Measurements from ENCODE around the gene THTPA. TPM values are rescaled to one million over a fixed set of nuclear protein-coding genes. Genes with fewer than 3 reads are reported as not detected.

Gene THTPA
- total and polyA plus RNA-seq, 2 of the 13 experiments (the other 11 are each of a cell fraction or from before 2014, with no cell fraction given) = 7.4 to 8.7 TPM

- TF ChIP-seq ZNF10 (CRISPR knock-in tag; IDR thresholded peaks at IDR 0.05; ENCODE audit: borderline replicate concordance, low read depth) = peak; percentile 95; the same call in 1 of the 2 replicates
- TF ChIP-seq NFE2L2 (IDR thresholded peaks at IDR 0.05; ENCODE audit: low read length) = no peak; the same call in 1 of the 2 replicates
- TF ChIP-seq ZBTB43 (CRISPR knock-in tag; conservative IDR thresholded peaks at IDR 0.05) = peak; percentile 94
- no peak for TF ChIP-seq SP1 (IDR thresholded peaks at IDR 0.05)
- peak; percentile 64 for TF ChIP-seq SP1 (CRISPR knock-in tag; IDR thresholded peaks at IDR 0.05)
- peak; percentile 77 for TF ChIP-seq CENPT (CRISPR knock-in tag; IDR thresholded peaks at IDR 0.05; ENCODE audit: low read depth)
- peak; percentile 96 for TF ChIP-seq GATAD1 (CRISPR knock-in tag; IDR thresholded peaks at IDR 0.05)
- no peak for TF ChIP-seq FOXK2 (IDR thresholded peaks at IDR 0.05)
- no peak; the same call in 1 of the 2 replicates for TF ChIP-seq HNF4G (IDR thresholded peaks at IDR 0.05; ENCODE audit: borderline replicate concordance, low read depth, low read length)
- peak; percentile 94 for TF ChIP-seq HNF4G (CRISPR knock-in tag; IDR thresholded peaks at IDR 0.05; ENCODE audit: borderline replicate concordance, low read depth)
- no peak for TF ChIP-seq ZNF234 (CRISPR knock-in tag; conservative IDR thresholded peaks at IDR 0.05)
- peak; percentile 89 for TF ChIP-seq TEAD3 (CRISPR knock-in tag; optimal IDR thresholded peaks at IDR 0.05; ENCODE audit: borderline replicate concordance)
- peak; percentile 95 for TF ChIP-seq NR2C2 (CRISPR knock-in tag; IDR thresholded peaks at IDR 0.05; ENCODE audit: borderline replicate concordance)
- TF ChIP-seq REPIN1 (CRISPR knock-in tag; IDR thresholded peaks at IDR 0.05; ENCODE audit: borderline replicate concordance, low read depth) = peak; percentile 100
- TF ChIP-seq DPF2 (CRISPR knock-in tag; IDR thresholded peaks at IDR 0.05; ENCODE audit: borderline replicate concordance, low read depth) = 0 out of 2 replicates have a peak, but pooled peaks have one; percentile 11
- TF ChIP-seq ZNF772 (CRISPR knock-in tag; IDR thresholded peaks at IDR 0.05) = peak; percentile 100
- peak; percentile 98 for TF ChIP-seq ZFP37 (CRISPR knock-in tag; IDR thresholded peaks at IDR 0.05; ENCODE audit: borderline replicate concordance)
- TF ChIP-seq HDAC1 (CRISPR knock-in tag; IDR thresholded peaks at IDR 0.05) = peak; percentile 100
- no peak for TF ChIP-seq ARNT (IDR thresholded peaks at IDR 0.05)
- TF ChIP-seq ZBTB14 (CRISPR knock-in tag; IDR thresholded peaks at IDR 0.05) = peak; percentile 84
- TF ChIP-seq MLX (CRISPR knock-in tag; IDR thresholded peaks at IDR 0.05) = peak; percentile 41; the same call in 1 of the 2 replicates
- peak; percentile 98 for TF ChIP-seq ZNF138 (CRISPR knock-in tag; IDR thresholded peaks at IDR 0.05; ENCODE audit: low read depth)
- peak; percentile 95 for TF ChIP-seq MXI1 (IDR thresholded peaks at IDR 0.05; ENCODE audit: borderline replicate concordance, low read depth, low read length)
- peak; percentile 76 for TF ChIP-seq HNF4A (CRISPR knock-in tag; IDR thresholded peaks at IDR 0.05)
- TF ChIP-seq, protein P1, sequence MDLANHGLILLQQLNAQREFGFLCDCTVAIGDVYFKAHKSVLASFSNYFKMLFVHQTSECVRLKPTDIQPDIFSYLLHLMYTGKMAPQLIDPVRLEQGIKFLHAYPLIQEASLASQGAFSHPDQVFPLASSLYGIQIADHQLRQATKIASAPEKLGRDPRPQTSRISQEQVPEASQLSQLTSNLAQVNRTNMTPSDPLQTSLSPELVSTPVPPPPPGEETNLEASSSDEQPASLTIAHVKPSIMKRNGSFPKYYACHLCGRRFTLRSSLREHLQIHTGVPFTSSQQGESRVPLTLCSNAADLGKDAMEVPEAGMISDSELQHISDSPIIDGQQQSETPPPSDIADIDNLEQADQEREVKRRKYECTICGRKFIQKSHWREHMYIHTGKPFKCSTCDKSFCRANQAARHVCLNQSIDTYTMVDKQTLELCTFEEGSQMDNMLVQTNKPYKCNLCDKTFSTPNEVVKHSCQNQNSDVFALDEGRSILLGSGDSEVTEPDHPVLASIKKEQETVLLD (CRISPR knock-in tag; IDR thresholded peaks at IDR 0.05; ENCODE audit: low read depth) = peak; percentile 98
- peak; percentile 91 for TF ChIP-seq JUN (CRISPR knock-in tag; IDR thresholded peaks at IDR 0.05)
- no peak for TF ChIP-seq MTA3 (CRISPR knock-in tag; IDR thresholded peaks at IDR 0.05)
- TF ChIP-seq ZNF773 (CRISPR knock-in tag; IDR thresholded peaks at IDR 0.05; ENCODE audit: borderline replicate concordance) = peak; percentile 96; the same call in 1 of the 2 replicates
Observed at GRCh38 chr14:23555882-23556699, at the start of gene THTPA (continued).

Measured in HepG2 (cell line).